Skin epidermis (tissue), 12 donors: ENCODE measurements around the gene RERE.

ENCODE experiments used
- H3K27ac ChIP-seq, 21 experiments: fragments of 200-600 bp; sonication (generic) in 11 of 21; one replicate each; pipeline ENCODE4 v1.5.0; 2020; ENCODE audit warnings: mild to moderate bottlenecking in 3 of 21, inconsistent platforms in 2 of 21, moderate library complexity in 2 of 21
- H3K4me3 ChIP-seq, 7 experiments: fragments of 200-600 bp; sonication (generic) in 2 of 7; one replicate each; pipeline ENCODE4 v1.5.0; 2020; ENCODE audit warnings: inconsistent platforms in 2 of 7, mild to moderate bottlenecking in 2 of 7, moderate library complexity in 1 of 7

RERE gene

GRCh38 chr1:8349961-8350360, 467.5 kb downstream of the RERE start:
- no peak overlapping the region for H3K4me3 ChIP-seq
- peak overlapping the region in 1 of 21 experiments; percentile 21 for H3K27ac ChIP-seq

DNA sequence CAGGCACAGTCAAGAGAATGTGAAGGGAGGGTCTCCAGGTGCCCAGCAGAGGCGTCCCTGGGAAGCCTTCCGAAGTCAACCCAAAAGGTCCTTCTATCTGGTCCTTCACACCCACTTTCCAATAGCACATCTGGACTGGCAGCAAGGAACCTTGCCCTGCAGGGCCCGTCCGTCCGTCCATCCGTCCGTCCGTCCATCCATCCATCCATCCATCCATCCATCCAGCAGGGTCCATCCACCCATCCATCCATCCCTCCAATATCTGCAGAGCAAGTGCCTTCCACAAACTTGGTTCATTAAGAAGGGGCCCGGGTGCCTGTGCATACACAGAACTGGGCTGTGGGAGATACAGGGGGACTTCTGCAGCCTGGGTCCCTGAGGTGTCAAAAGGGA, 468.0 kb downstream of the RERE start:
- Histone ChIP-seq H3K27ac (no peak overlapping the region), H3K4me3 (no peak overlapping the region)

DNA sequence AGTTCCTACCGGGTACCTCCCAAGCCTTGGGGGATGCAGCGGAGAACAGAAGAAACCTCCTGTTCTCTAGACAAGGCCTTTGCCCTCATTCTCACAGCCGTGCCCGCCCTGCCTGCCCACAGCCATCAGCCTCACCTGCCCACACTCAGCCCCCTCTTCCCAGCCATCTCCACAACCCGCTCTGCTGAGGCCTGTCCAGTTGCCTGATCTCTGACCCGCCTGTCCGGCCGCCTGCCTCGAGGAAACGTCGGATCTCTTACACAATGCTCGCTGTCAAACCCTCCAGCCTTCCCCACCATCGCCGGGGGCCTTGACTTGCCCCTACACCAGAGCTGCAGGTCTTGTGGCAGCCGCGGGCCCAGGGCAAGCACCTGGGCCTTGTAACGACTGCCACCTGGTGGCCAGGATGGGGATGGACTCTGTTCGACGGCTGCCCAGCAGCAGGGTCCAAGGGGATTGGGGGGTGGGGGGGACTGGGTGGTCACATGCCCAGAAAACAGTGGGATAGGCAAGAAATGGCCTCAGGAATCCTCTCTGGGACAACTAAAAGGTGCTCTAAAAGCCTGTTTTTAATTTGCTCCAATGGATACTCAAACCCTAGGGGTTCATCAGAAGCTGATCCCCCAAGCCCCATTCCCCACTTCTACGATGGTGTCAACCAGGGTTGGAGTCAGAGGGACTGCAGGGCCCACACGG, 468.5 kb downstream of the RERE start:
- Histone ChIP-seq H3K4me3 (no peak overlapping the region), H3K27ac (no peak overlapping the region)

DNA sequence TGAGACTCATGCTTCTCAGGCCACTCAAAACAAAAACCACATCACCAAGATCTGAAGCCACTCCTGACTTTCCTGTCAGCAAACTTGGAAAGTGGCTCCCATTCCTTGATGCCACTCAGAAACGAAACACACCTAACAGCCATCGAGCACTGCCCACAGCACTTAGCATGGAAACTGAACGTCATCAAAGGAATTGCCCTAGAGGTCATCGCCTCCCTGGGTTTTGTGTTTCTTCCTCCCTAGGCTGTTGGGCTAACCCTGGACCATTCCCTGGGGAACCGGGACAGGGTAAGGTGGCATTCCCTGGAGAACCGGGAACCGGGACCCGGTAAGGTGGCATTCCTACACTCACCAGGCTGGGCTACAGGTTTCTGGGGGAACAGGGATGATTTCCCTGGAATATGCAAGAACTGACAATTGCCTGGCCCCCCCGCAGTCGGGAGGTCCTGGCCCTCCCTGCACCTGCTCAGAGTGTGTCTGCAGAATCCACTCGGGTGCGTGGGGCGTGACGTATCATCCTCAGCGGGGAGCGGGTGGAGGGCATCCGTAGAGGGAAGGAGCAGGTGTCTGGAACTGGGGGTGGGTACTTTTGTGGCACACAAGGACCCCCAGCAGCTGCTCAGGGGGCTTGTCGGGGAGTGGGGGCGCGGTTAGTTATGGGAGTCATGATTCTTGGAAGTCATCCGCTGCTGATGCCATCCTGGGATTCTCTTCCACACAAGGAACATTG, 469.2 kb downstream of the RERE start:
- no peak overlapping the region for H3K4me3 ChIP-seq
- H3K27ac ChIP-seq, result no peak overlapping the region

DNA sequence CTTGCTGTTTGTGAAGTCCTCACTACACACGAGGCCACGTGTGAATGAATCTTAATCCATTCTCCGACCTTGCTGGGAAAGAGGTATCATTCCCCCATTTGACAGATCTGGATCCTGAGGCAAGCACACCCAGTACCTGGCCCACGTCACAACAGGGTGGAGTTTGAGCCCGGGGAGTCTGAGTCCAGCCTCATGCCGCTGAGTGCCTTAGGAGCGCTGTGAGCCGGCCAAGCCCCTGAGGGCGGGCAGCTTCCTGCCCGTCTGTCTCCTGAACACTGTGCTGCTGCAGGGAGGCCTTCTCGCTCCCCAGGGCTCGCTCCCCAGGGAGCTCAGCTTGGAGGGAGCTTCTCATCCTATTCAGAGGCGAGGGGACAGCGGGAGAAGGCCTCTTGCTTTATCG, 469.8 kb downstream of the RERE start:
- H3K4me3 ChIP-seq, result no peak overlapping the region

DNA sequence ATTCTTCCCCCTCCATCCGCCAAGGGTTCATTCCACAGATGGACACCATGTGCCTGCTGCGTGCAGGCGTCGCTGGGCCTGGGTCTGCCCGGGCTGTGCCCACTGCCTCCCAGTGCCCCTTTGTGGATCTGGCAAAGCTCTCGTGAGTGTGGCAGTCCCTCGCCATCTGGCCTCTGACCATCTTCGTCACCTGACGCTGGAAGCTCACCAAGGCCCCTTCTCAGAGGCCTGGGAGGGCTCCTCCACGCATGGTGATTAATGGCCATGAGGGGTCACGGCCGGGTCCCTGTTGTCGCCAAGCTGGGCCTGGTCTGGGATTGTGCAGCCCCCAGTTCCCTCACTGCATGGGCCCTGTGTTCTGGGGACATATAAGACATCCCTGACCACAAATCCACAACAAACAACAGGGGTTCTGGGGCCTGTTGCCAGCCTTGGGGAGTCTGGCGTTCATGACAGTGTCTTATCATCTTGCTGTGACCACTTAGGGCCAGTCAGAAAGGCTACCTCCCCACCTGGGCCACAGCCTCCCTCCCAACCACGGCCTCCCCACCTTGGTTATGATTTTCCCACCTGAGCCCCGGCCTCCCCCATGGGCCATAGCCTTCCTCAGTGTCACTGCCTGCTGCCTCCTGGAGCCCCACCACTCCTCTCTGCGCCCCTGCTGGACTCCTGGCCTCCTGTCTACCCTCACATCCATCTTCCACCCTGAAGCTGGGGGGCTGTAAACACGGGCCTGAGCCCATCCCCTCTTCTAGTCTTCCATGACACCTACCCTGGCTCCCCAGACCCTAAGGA, 471.6 kb downstream of the RERE start:
- Histone ChIP-seq H3K4me3 (no peak overlapping the region), H3K27ac (no peak overlapping the region)

More for the DNA sequence above, 469.8 kb downstream of the RERE start:
- no peak overlapping the region for H3K27ac ChIP-seq

- H3K27ac ChIP-seq, result no peak overlapping the region
Measured at GRCh38 chr1:8344893-8345507, 472.4 kb downstream of the RERE start.

GRCh38 chr1:8343464-8344001, 473.9 kb downstream of the RERE start:
- H3K4me3 ChIP-seq, result no peak overlapping the region
- peak overlapping the region in 4 of 21 experiments; percentile 24 to 65 (median 54) for H3K27ac ChIP-seq

More at GRCh38 chr1:8344893-8345507, 472.4 kb downstream of the RERE start:
- no peak overlapping the region for H3K4me3 ChIP-seq

- H3K4me3 ChIP-seq, result no peak overlapping the region
Measured at GRCh38 chr1:8343044-8343443, 474.4 kb downstream of the RERE start.

DNA sequence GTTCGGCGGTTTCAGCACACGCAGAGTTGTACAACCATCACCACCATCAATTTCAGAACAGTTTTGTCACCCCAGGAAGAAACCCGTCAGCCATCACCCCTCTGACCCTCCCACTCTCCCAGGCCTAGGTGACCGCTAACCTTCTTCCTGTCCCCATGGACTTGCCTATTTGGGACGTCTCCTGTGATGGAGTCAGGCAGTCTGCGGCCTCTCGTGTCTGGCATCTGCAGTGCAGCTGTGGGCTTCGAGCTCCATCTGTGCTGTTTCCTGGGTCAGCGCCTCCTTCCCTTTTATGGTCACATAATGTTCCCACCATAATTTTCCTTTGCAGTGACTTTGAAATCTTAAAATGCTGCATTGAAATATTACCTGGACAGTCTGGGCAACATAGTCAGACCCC, 475.1 kb downstream of the RERE start:
- no peak overlapping the region for H3K4me3 ChIP-seq
- H3K27ac ChIP-seq, result no peak overlapping the region

More at GRCh38 chr1:8343044-8343443, 474.4 kb downstream of the RERE start:
- peak overlapping the region in 3 of 21 experiments; percentile 24 to 65 (median 53) for H3K27ac ChIP-seq

- no peak overlapping the region for H3K4me3 ChIP-seq
- H3K27ac ChIP-seq, result no peak overlapping the region
Measured at GRCh38 chr1:8340448-8340847, 477.0 kb downstream of the RERE start.

GRCh38 chr1:8339203-8339600, 478.2 kb downstream of the RERE start:
- Histone ChIP-seq H3K27ac (no peak overlapping the region), H3K4me3 (no peak overlapping the region)

DNA sequence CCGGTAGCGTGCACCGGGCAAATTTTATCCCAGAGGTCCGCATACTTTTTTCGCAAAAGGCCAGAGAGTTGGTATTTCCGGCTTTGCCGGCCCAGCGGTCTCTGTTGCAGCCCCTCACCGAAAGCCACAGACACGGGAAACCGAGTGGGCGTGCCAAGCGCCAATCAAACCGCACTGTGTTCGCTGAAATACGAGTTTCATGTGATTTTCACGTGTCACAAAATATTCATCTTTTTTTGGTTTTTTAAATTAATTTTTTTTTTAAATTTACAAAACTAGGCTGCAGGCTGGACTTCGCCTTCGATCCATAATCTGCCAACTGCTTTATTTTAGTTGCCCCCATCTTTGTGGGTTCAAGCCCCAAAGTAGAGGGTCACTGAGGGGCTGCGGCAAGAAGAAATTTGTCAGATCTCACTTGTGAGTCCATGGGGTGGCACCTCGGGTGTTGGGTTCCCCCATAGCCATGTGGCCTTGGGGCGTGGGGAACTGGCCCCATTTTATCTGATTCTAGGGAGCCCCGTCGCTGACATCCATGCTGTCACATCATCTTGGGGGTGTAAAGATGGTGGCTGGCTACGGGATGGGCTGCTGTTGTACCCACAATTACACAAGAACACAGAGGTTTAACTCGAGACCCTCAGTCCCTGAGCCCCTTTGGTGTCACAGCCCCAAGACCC, 478.8 kb downstream of the RERE start:
- H3K27ac ChIP-seq, result no peak overlapping the region
- no peak overlapping the region for H3K4me3 ChIP-seq

DNA sequence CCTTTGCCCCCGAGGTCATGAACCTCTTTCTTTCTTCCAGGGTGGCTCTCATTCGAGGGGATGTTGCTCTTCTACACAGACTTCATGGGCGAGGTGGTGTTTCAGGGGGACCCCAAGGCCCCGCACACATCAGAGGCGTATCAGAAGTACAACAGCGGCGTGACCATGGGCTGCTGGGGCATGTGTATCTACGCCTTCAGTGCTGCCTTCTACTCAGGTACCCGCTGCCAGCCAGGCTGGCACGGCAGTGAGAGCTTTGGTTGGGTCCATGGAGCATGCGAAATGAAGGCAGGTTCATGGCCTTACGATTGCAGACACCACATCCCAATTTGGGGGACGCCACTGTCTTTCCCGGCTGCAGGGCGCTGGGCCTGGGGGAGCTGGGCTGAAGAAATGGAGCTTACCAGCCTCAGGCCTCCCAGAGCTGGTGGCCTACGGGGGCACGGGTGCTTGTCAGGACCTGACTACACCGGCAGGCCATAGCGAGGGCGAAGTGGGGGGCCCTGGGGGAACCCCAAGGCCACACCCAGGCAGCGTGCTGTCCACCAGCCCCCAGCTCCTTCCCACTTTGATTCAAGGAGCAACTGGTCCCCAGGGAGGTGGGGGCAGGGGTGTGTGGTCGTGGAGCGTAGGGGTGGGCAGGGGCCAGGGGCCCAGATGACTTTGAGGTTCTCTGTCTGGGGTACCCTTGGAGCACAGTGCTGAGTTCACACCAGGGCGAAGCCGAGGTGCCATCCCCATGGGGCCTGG, 479.5 kb downstream of the RERE start:
- H3K27ac ChIP-seq, result no peak overlapping the region
- no peak overlapping the region for H3K4me3 ChIP-seq

DNA sequence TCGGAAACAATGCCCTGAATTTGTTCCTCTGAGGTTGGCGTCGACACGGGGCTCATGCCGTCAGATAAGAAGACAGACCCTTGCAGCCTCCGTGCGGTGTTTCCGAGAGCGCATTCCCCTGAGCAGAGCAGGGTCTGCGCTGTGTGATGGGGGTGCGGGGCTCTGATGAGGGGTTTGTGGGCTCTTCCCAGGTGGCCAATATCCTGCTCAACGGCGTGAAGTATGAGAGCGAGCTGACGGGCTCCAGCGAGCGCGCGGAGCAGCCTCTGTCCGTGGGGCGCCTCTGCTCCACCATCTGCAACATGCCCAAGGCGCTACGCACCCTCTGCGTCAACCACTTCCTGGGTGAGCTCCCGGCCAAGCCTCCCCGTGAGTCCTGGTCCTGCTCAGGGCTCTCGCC, 482.2 kb downstream of the RERE start:
- Histone ChIP-seq H3K4me3 (no peak overlapping the region), H3K27ac (no peak overlapping the region)

DNA sequence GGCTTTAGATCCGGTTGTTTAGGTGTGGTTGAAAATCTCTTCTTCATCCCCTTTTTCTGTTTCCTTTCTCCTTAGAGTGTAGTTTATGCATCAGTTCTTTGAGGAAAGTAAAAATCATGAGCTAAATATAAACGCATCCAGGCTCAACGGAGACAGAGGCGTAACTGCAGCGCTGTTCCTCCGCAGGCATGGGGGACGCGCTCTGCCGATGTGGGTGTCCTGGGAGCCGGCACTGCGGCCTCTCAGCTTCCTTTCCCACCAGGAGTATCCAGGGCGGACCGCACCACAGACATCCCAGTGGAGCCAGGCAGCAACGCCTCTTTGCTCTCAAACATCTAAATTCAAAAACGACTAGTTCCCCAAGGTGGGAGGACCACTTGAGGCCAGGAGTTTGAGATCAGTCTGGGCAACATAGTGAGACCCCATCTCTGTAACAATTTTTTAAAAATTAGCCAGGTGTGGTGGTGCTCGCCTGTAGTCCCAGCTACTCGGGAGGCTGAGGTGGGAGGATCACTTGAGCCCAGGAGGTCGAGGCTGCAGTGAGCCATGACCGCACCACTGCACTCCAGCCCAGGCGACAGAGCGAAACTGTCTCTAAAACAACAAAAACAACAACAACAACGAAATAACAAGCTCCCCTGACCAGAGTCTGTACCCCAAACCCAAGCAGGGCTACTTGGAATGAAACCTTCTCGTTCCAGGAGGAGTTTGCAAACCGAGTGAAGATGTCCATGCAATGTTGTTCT, 483.2 kb downstream of the RERE start:
- no peak overlapping the region for H3K4me3 ChIP-seq
- H3K27ac ChIP-seq, result no peak overlapping the region

DNA sequence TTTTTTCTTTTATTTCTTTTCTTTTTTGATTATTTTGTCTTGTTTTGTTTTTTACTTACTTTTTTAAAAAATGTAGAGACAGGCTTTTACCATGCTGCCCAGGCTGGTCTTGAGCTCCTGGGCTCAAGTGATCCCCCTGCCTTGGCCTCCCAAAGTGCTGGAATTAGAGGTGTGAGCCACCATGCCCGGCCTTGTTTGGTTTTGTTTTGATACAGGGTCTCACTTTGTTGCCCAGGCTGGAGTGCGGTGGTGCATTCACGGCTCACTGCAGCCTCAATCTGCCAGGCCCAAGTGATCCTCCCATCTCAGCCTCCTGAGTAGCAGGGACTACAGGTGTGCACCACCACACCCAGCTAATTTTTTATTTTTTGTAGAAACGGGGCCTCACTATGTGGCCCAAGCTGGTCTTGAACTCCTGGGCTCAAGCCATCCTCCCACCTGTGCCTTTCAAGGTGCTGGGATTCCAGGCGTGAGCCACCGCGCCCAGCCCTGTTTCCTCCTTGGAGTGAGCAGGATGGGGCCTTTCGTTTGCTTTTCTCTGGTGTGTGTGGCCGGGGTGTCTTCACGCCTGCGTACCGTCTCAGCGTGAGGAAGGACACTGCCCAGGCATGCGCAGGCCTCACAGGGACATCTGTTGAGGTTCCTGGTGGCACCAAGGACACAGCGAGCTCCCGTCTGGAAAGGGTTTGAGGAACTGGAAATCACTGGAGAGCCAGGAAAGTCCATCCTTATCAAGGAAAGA, 484.0 kb downstream of the RERE start:
- Histone ChIP-seq H3K27ac (no peak overlapping the region), H3K4me3 (no peak overlapping the region)
